PC-9 (cell line): ENCODE results near the gene TRPC4AP. TPM values are rescaled to one million over a fixed set of nuclear protein-coding genes. Genes with fewer than 3 reads are reported as not detected.

Source experiments
- BruUV-seq: library from RNA; stranded (reverse); fragments of 400-500 nt; replicated peaks from 2 replicates; lab custom pipeline; 2021; lab: Mats Ljungman, UMichigan
- CTCF ChIA-PET: fragments of 300-600 bp; sonication (Branson Sonifier 250); formaldehyde crosslinking; loops from one replicate; lab custom pipeline; 2022; ENCODE audit warnings: antibody characterized with exemption; lab: Charles Lee
- POLR2A ChIA-PET: fragments of 300-600 bp; sonication (Branson Sonifier 250); formaldehyde crosslinking; loops from one replicate; lab custom pipeline; 2022; ENCODE audit warnings: antibody characterized with exemption; ENCODE audit not compliant: unreplicated experiment; lab: Charles Lee
- DNase-seq, 2 experiments: peaks; one replicate each; pipeline versions ENCODE4 v3.0.0 to v3.0.0-alpha.2; 2015 to 2022; ENCODE audit warnings: mixed read lengths in 1 of 2
- H2AFZ ChIP-seq: fragments of 200-600 bp; sonication (generic); 2 replicates; pipeline ENCODE4 v1.8.1; 2017; ENCODE audit warnings: antibody characterized with exemption
- H3F3A ChIP-seq: fragments of 200-600 bp; sonication (generic); 2 replicates; pipeline ENCODE4 v1.8.1; 2017; ENCODE audit warnings: antibody characterized with exemption, mild to moderate bottlenecking, low read depth; ENCODE audit not compliant: insufficient read depth
- H3K27ac ChIP-seq: fragments of 200-600 bp; sonication (generic); 2 replicates; pipeline ENCODE4 v1.6.1; 2016; ENCODE audit warnings: mixed run types
- H3K27me3 ChIP-seq: fragments of 200-600 bp; sonication (generic); 2 replicates; pipeline ENCODE4 v1.6.1; 2016; ENCODE audit warnings: low read depth, mixed run types; ENCODE audit not compliant: insufficient read depth
- H3K36me3 ChIP-seq: fragments of 200-600 bp; sonication (generic); 2 replicates; pipeline ENCODE4 v1.6.1; 2016; ENCODE audit warnings: low read depth, mixed run types
- H3K4me1 ChIP-seq: fragments of 200-600 bp; sonication (generic); replicated peaks from 2 replicates; pipeline ENCODE4 v1.6.1; 2016; ENCODE audit warnings: mixed run types; ENCODE audit not compliant: insufficient read depth
- H3K4me2 ChIP-seq: fragments of 200-600 bp; sonication (generic); 2 replicates; pipeline ENCODE4 v1.6.1; 2017; ENCODE audit warnings: mixed run types
- H3K4me3 ChIP-seq: fragments of 200-600 bp; sonication (generic); 2 replicates; pipeline ENCODE4 v1.6.1; 2016; ENCODE audit warnings: mixed run types
- H3K79me2 ChIP-seq: fragments of 200-600 bp; sonication (generic); 2 replicates; pipeline ENCODE4 v1.6.1; 2017; ENCODE audit warnings: low read depth, mixed run types
- H3K9me2 ChIP-seq: fragments of 200-600 bp; sonication (generic); 2 replicates; pipeline ENCODE4 v1.8.1; 2017; ENCODE audit warnings: mild to moderate bottlenecking; ENCODE audit not compliant: insufficient read depth
- H3K9me3 ChIP-seq: fragments of 200-600 bp; sonication (generic); 2 replicates; pipeline ENCODE4 v1.8.1; 2016; ENCODE audit warnings: low read depth; ENCODE audit not compliant: insufficient read depth
- H4K20me1 ChIP-seq: fragments of 200-600 bp; sonication (generic); 2 replicates; pipeline ENCODE4 v1.8.1; 2017; ENCODE audit not compliant: insufficient read depth
- CTCF ChIP-seq: fragments of 200-600 bp; sonication (generic); conservative IDR thresholded peaks from 2 replicates; pipeline ENCODE4 v1.6.1; 2017; ENCODE audit warnings: mixed run types, antibody characterized with exemption, mild to moderate bottlenecking, moderate library complexity
- EZH2 ChIP-seq: fragments of 200-600 bp; sonication (generic); IDR thresholded peaks from 2 replicates; pipeline ENCODE4 v1.8.0; 2017; ENCODE audit warnings: antibody characterized with exemption, low read depth
- intact Hi-C: fragments of 100-400 bp; cut with micrococcal nuclease; formaldehyde crosslinking; loops from one replicate; pipeline ENCODE4 v1.10.0; 2022; ENCODE audit not compliant: unreplicated experiment
- total RNA-seq: library from RNA; stranded (reverse); gene quantifications from 2 replicates; pipeline ENCODE4 v1.2.3, GENCODE V29; 2021

The TRPC4AP gene
- total RNA-seq, 1 experiment from 2014 or later, result 51.0 TPM

- no peaks in the 10 kb centered on the region for H3K36me3 ChIP-seq
- no peaks in the 10 kb centered on the region; the same call in 1 of the 2 replicates for H4K20me1 ChIP-seq
- no peak overlapping the region for H2AFZ ChIP-seq
- no peaks in the 10 kb centered on the region for H3K4me1 ChIP-seq
- CTCF ChIA-PET, result interaction anchor here (0.5 to 1.1 kb wide), 2 partner anchors 61 to 128 kb away, joined by 3 read pairs; partner anchors contain the start of gene GGT7
- H3K9me3 ChIP-seq, result no peaks in the 10 kb centered on the region
- H3K4me3 ChIP-seq, result no peak overlapping the region
- H3K4me2 ChIP-seq, result no peak overlapping the region
- TF ChIP-seq CTCF (no peak), EZH2 (no peak)
- no peak for DNase-seq
- no peaks in the 10 kb centered on the region for H3K27me3 ChIP-seq
- H3K27ac ChIP-seq, result no peak overlapping the region
- H3K9me2 ChIP-seq, result no peaks in the 10 kb centered on the region
- H3F3A ChIP-seq, result 0 out of 2 replicates have a peak, but pooled peaks cover 3% of the 10 kb centered on the region
- intact Hi-C loops, result no loop called here
- no peaks in the 10 kb centered on the region for H3K79me2 ChIP-seq
- BruUV-seq, result no TSS peak
- POLR2A ChIA-PET, result no interaction called here
Measured at GRCh38 chr20:35000311-35000921, 92.2 kb downstream of the TRPC4AP start.

DNA sequence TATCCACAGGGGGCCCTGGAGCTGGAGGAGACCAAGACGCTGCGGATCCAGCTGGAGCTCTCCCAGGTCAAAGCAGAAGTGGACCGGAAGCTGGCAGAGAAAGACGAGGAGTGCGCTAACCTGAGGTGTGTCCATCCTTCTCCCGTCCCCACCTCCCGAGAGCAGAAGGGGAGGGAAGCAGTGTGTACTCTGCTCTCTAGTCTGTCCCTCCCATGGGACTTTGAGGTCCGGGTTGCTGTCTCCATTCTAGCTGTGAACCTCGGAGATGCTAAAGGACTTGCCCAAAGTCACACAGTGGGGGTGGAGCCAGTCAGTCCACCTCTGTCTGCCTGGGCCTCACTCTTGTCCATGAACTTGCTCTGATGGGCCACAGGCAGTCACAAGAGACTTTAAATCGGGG lies 92.8 kb downstream of the TRPC4AP start:
- Histone ChIP-seq H3K36me3 (no peaks in the 10 kb centered on the region), H3K4me3 (no peak overlapping the region), H3K4me1 (no peaks in the 10 kb centered on the region), H3K9me2 (no peaks in the 10 kb centered on the region), H3F3A (0 out of 2 replicates have a peak, but pooled peaks cover 3% of the 10 kb centered on the region), H3K9me3 (no peaks in the 10 kb centered on the region), H2AFZ (no peak overlapping the region), H4K20me1 (no peaks in the 10 kb centered on the region; the same call in 1 of the 2 replicates), H3K4me2 (no peak overlapping the region), H3K79me2 (no peaks in the 10 kb centered on the region), H3K27me3 (no peaks in the 10 kb centered on the region), H3K27ac (no peak overlapping the region)
- no TSS peak for BruUV-seq
- POLR2A ChIA-PET, result no interaction called here
- no peak for DNase-seq
- intact Hi-C loops, result no loop called here
- TF ChIP-seq CTCF, result no peak
- no peak for TF ChIP-seq EZH2
- CTCF ChIA-PET, result no interaction called here

DNA sequence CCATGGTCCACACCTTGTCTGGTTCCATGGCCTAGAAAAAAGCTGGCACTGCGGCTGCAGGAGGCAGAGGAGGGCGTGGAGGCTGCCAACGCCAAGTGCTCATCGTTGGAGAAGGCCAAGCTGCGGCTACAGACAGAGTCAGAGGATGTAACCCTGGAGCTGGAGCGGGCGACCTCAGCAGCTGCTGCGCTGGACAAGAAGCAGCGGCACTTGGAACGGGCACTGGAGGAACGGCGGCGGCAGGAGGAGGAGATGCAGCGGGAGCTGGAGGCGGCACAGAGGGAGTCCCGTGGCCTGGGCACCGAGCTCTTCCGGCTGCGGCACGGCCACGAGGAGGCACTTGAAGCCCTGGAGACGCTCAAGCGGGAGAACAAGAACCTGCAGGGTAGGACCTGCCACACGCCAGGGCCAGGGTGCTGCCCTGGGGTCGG lies 93.6 kb downstream of the TRPC4AP start:
- POLR2A ChIA-PET, result no interaction called here
- H3K79me2 ChIP-seq, result no peaks in the 10 kb centered on the region
- H4K20me1 ChIP-seq, result no peaks in the 10 kb centered on the region; the same call in 1 of the 2 replicates
- TF ChIP-seq EZH2, result no peak
- TF ChIP-seq CTCF, result no peak
- no peaks in the 10 kb centered on the region for H3K36me3 ChIP-seq
- BruUV-seq, result no TSS peak
- CTCF ChIA-PET, result no interaction called here
- no peaks in the 10 kb centered on the region for H3K27me3 ChIP-seq
- H3K4me1 ChIP-seq, result no peaks in the 10 kb centered on the region
- 0 out of 2 replicates have a peak, but pooled peaks cover 3% of the 10 kb centered on the region for H3F3A ChIP-seq
- DNase-seq, result no peak
- no peak overlapping the region for H3K4me2 ChIP-seq
- H3K9me3 ChIP-seq, result no peaks in the 10 kb centered on the region
- no peak overlapping the region for H3K27ac ChIP-seq
- H3K4me3 ChIP-seq, result no peak overlapping the region
- no peaks in the 10 kb centered on the region for H3K9me2 ChIP-seq
- H2AFZ ChIP-seq, result no peak overlapping the region
- intact Hi-C loops, result no loop called here
